Measurements from ENCODE around the gene MBLAC1.

The MBLAC1 gene

GRCh38 chr7:100098913-100099312 is 27.9 kb upstream of the MBLAC1 start:
- peak overlapping the region in 1 of 2 donors; percentile 91 for H3K27ac ChIP-seq
- no peaks in the 10 kb centered on the region for H3K9me3 ChIP-seq
- H3K27me3 ChIP-seq: no peaks in the 10 kb centered on the region
- DNase-seq: no peak
- peaks cover 0 to 25% (median 18%) of the 10 kb centered on the region in 4 donors for H3K4me1 ChIP-seq
- H3K4me3 ChIP-seq: no peak overlapping the region
- intact Hi-C loops (cut with DNase I; ENCODE audit: low total_unique reads): no loop called here
- H3K36me3 ChIP-seq: peaks cover 53 to 71% (median 61%) of the 10 kb centered on the region in 3 donors
- TF ChIP-seq, protein P1, sequence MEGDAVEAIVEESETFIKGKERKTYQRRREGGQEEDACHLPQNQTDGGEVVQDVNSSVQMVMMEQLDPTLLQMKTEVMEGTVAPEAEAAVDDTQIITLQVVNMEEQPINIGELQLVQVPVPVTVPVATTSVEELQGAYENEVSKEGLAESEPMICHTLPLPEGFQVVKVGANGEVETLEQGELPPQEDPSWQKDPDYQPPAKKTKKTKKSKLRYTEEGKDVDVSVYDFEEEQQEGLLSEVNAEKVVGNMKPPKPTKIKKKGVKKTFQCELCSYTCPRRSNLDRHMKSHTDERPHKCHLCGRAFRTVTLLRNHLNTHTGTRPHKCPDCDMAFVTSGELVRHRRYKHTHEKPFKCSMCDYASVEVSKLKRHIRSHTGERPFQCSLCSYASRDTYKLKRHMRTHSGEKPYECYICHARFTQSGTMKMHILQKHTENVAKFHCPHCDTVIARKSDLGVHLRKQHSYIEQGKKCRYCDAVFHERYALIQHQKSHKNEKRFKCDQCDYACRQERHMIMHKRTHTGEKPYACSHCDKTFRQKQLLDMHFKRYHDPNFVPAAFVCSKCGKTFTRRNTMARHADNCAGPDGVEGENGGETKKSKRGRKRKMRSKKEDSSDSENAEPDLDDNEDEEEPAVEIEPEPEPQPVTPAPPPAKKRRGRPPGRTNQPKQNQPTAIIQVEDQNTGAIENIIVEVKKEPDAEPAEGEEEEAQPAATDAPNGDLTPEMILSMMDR (IDR thresholded peaks at IDR 0.05): no peak

- Histone ChIP-seq H3K9me3 (no peaks in the 10 kb centered on the region), H3K36me3 (peaks cover 55 to 70% (median 56%) of the 10 kb centered on the region in 3 donors), H3K4me3 (peak overlapping the region; percentile 92 to 98), H3K4me1 (peaks cover 0 to 24% (median 18%) of the 10 kb centered on the region in 4 donors), H3K27me3 (no peaks in the 10 kb centered on the region), H3K27ac (peak overlapping the region; percentile 91 to 99)
- no peak for DNase-seq
- TF ChIP-seq, protein P1 (IDR thresholded peaks at IDR 0.05): no peak
- intact Hi-C loops (cut with DNase I; ENCODE audit: low total_unique reads): no loop called here
Measured at GRCh38 chr7:100099452-100099851, 27.3 kb upstream of the MBLAC1 start.

- H3K36me3 ChIP-seq: peaks cover 54 to 70% (median 55%) of the 10 kb centered on the region in 3 donors
- no peaks in the 10 kb centered on the region for H3K9me3 ChIP-seq
- intact Hi-C loops (cut with DNase I; ENCODE audit: low total_unique reads): loop anchor here (2.0 kb wide), 1 partner anchor 26 kb away; the partner anchor contains the start of gene MBLAC1
- peaks cover 0 to 24% (median 18%) of the 10 kb centered on the region in 4 donors for H3K4me1 ChIP-seq
- peak; percentile 93 to 98 for DNase-seq
- H3K4me3 ChIP-seq: peak overlapping the region; percentile 92 to 98
- H3K27ac ChIP-seq: peak overlapping the region; percentile 91 to 99
- H3K27me3 ChIP-seq: no peaks in the 10 kb centered on the region
- TF ChIP-seq, protein P1 (IDR thresholded peaks at IDR 0.05): no peak
Measured at GRCh38 chr7:100100420-100101015, 26.2 kb upstream of the MBLAC1 start.

DNA sequence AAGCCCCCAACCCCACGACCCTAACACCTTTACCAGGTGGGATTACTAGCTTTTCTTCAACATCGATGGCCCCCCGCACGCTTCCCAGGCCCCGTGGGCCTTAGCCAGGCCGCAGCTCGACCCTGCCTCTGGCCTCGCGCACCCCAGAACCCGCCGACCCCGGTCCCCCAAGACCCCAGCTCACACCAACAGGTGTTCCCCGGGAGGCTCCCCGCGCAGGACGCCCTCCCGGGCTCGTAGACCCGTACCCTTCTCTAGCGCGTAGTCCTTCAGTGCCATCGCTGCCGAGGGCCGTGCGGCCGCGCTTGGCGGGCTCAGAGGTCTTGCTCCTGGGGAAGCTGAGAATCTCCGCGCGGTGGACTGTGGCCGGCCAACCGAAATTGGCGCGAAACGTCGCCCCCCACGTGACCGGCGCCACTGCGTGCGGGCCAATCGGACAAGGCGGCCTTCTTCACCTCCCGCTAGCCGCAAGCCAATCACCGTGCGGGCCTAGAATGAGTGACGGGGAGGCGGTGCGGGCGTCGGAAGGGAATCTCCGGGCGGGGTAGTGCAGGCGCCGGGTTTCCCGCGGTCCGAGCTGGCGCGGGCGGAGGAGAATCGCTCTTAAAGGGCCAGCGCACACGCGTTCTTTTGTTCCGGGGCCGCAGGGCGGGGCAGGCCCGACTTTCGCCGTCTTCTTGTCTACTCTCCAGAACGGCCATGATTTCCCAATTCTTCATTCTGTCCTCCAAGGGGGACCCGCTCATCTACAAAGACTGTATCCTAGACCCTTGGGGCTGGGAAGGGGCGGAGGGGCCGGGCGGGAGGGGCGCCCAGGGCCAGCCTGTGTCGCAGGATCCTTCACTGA is 25.5 kb upstream of the MBLAC1 start, which contains the start of the genes AP4M1 and MCM7:
TSS of gene AP4M1 (plus strand) at position 628 of the 847 bp plus-strand sequence. CDS start at position 700, 72 bp downstream.
TSS of gene MCM7 (minus strand) at position 382 of the 847 bp plus-strand sequence. CDS start at position 279, 103 bp downstream.
- H3K36me3 ChIP-seq: peaks cover 49 to 70% (median 54%) of the 10 kb centered on the region in 3 donors
- H3K9me3 ChIP-seq: no peaks in the 10 kb centered on the region
- H3K4me3 ChIP-seq: peak within 1 kb of the TSS; percentile 92 to 98
- peaks cover 0 to 24% (median 18%) of the 10 kb centered on the region in 4 donors for H3K4me1 ChIP-seq
- H3K27me3 ChIP-seq: no peaks in the 10 kb centered on the region
- intact Hi-C loops (cut with DNase I; ENCODE audit: low total_unique reads): loop anchor here (2.0 kb wide), 1 partner anchor 26 kb away; the partner anchor contains the start of gene MBLAC1
- peak within 1 kb of the TSS; percentile 91 to 99 for H3K27ac ChIP-seq
- peak; percentile 98 to 100 for DNase-seq
- TF ChIP-seq, protein P1 (IDR thresholded peaks at IDR 0.05): no peak

DNA sequence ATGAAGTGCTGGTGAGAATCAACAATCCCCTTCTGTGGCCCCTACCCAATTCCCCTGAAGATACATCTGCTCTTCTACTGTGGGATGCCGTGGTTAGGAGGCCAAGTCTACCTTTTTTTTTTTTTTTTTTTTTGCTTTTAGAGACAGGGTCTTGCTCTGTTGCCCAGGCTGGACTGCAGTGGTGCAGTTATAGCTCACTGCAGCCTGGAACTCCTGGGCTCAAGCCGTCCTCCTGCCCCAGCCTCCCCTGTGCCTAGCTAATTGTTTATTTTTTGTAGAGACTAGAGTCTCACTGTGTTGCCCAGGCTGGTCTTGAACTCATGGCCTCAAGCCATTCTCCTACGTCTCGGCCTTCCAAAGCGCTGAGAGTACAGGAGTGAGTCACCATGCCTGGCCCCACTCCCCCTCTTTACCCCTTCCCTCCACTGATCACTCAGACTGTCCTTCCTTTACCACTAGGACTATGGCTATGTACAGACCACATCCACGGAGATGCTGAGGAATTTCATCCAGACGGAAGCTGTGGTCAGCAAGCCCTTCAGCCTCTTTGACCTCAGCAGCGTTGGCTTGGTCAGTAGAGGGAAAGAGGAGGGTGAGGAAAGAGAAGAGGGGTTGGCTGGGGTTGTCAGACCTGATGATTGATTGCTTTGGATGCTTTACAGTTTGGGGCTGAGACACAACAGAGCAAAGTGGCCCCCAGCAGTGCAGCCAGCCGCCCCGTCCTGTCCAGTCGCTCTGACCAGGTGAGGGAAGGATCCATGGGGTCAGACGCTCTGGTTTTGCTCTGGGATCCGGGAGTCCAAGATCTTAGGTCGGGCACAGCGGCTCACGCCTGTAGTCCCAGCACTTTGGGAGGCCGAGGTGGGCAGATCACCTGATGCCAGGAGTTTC is 23.6 kb upstream of the MBLAC1 start:
- no peak overlapping the region for H3K4me3 ChIP-seq
- H3K27ac ChIP-seq: no peak overlapping the region
- no peaks in the 10 kb centered on the region for H3K27me3 ChIP-seq
- no peaks in the 10 kb centered on the region for H3K9me3 ChIP-seq
- H3K36me3 ChIP-seq: peaks cover 39 to 70% (median 51%) of the 10 kb centered on the region in 3 donors
- TF ChIP-seq, protein P1 (IDR thresholded peaks at IDR 0.05): no peak
- peaks cover 0 to 24% (median 18%) of the 10 kb centered on the region in 4 donors for H3K4me1 ChIP-seq
- no peak for DNase-seq
- intact Hi-C loops (cut with DNase I; ENCODE audit: low total_unique reads): no loop called here
